Endothelial cell of umbilical vein (primary cell): ENCODE measurements around the gene COQ2. TPM values are rescaled to one million over a fixed set of nuclear protein-coding genes. Genes with fewer than 3 reads are reported as not detected.

ENCODE experiments used
- BruUV-seq: library from RNA; stranded (reverse); fragments of 400-500 nt; replicated peaks from 2 replicates; lab custom pipeline; 2021; lab: Mats Ljungman, UMichigan
- CTCF ChIA-PET: fragments of 300-600, 350-600 bp; sonication (Branson Sonifier 250); formaldehyde crosslinking; loops from one replicate; lab custom pipeline; 2021; ENCODE audit warnings: antibody characterized with exemption, inconsistent platforms; lab: Charles Lee
- POLR2A ChIA-PET: fragments of 300-600, 350-600 bp; sonication (Branson Sonifier 250); formaldehyde crosslinking; loops from one replicate; lab custom pipeline; 2021; ENCODE audit warnings: antibody characterized with exemption, inconsistent platforms; lab: Charles Lee
- DNase-seq: peaks from one replicate; pipeline ENCODE4 v3.0.0-alpha.2; 2011; ENCODE audit warnings: low read depth, low spot score
- FAIRE-seq: peaks from 2 replicates; lab custom pipeline; 2011; peaks lifted over from hg19 to GRCh38; lab: Jason Lieb, UNC
- H2AFZ ChIP-seq: 2 replicates; pipeline ENCODE4 v1.6.0; 2012; ENCODE audit warnings: low read depth, low read length, control low read depth, inconsistent platforms
- H3K27ac ChIP-seq: 2 replicates; pipeline ENCODE4 v1.5.1; 2011; ENCODE audit warnings: low read depth, mild to moderate bottlenecking, control low read depth, low read length, moderate library complexity; ENCODE audit not compliant: insufficient read depth
- H3K27me3 ChIP-seq, 2 experiments: 2 replicates each; pipeline versions ENCODE4 v1.6.0 to v1.6.1; 2011; ENCODE audit warnings: low read length in 2 of 2, mixed read lengths in 1 of 2; ENCODE audit not compliant: control insufficient read depth in 2 of 2, insufficient read depth in 2 of 2
- H3K36me3 ChIP-seq, 2 experiments: 2 replicates in 1 of 2; 3 replicates in 1 of 2; pipeline ENCODE4 v1.5.1; 2011; ENCODE audit warnings: low read length in 2 of 2, mild to moderate bottlenecking in 1 of 2, moderate library complexity in 1 of 2; ENCODE audit not compliant: control insufficient read depth in 2 of 2, insufficient read depth in 2 of 2; ENCODE audit errors: extremely low read depth in 1 of 2
- H3K4me1 ChIP-seq: 3 replicates; pipeline ENCODE4 v1.5.1; 2011; ENCODE audit warnings: mild to moderate bottlenecking, low read length; ENCODE audit not compliant: control insufficient read depth, insufficient read depth; ENCODE audit errors: extremely low read depth
- H3K4me2 ChIP-seq: 2 replicates; pipeline ENCODE4 v1.6.1; 2011; ENCODE audit warnings: low read length, control low read depth, mixed read lengths; ENCODE audit not compliant: insufficient read depth
- H3K4me3 ChIP-seq, 3 experiments: fragments of 200-600 bp in 1 of 3; sonication (generic), shearing (Covaris generic) in 1 of 3; replicated peaks in 1 of 3; 2 replicates each; pipeline ENCODE4 v1.5.1; 2011 to 2016; ENCODE audit warnings: control low read depth in 3 of 3, low read length in 3 of 3, mild to moderate bottlenecking in 2 of 3, inconsistent platforms in 1 of 3, low read depth in 1 of 3, moderate library complexity in 1 of 3; ENCODE audit not compliant: insufficient read depth in 1 of 3
- H3K79me2 ChIP-seq: 2 replicates; pipeline ENCODE4 v1.6.0; 2012; ENCODE audit warnings: low read length, inconsistent platforms; ENCODE audit not compliant: control insufficient read depth, insufficient read depth
- H3K9ac ChIP-seq: replicated peaks from 2 replicates; pipeline ENCODE3; 2011; ENCODE audit warnings: low read length, control low read depth; ENCODE audit not compliant: insufficient read depth; ENCODE audit errors: extremely low read depth
- H3K9me1 ChIP-seq: replicated peaks from 3 replicates; pipeline ENCODE4 v1.6.0; 2011; ENCODE audit warnings: mild to moderate bottlenecking, low read length; ENCODE audit not compliant: control insufficient read depth, insufficient read depth; ENCODE audit errors: extremely low read depth
- H3K9me3 ChIP-seq: replicated peaks from 2 replicates; pipeline ENCODE4 v1.5.1; 2012; ENCODE audit warnings: low read length, inconsistent platforms; ENCODE audit not compliant: control insufficient read depth, insufficient read depth
- H4K20me1 ChIP-seq: replicated peaks from 2 replicates; pipeline ENCODE3; 2011; ENCODE audit warnings: mild to moderate bottlenecking, low read length; ENCODE audit not compliant: control insufficient read depth, insufficient read depth; ENCODE audit errors: extremely low read depth
- CTCF ChIP-seq, 2 donors: IDR thresholded peaks; 1 replicate in 1 of 2; 2 replicates in 1 of 2; pipeline ENCODE4 v1.5.1; 2011; ENCODE audit warnings: low read length in 2 of 2, mild to moderate bottlenecking in 2 of 2, moderate library complexity in 2 of 2, control low read depth in 1 of 2, inconsistent platforms in 1 of 2, low read depth in 1 of 2; ENCODE audit not compliant: insufficient read depth in 1 of 2; ENCODE audit errors: extremely low read depth in 1 of 2
- EZH2 ChIP-seq: IDR thresholded peaks from 2 replicates; pipeline ENCODE4 v1.6.1; 2012; ENCODE audit warnings: borderline replicate concordance, low read depth, mild to moderate bottlenecking, moderate library complexity, low read length, inconsistent platforms; ENCODE audit not compliant: severe bottlenecking
- FOS ChIP-seq: IDR thresholded peaks from 2 replicates; pipeline ENCODE4 v1.6.1; 2011; ENCODE audit warnings: mild to moderate bottlenecking, low read length, moderate library complexity, borderline replicate concordance; ENCODE audit not compliant: insufficient read depth
- GATA2 ChIP-seq: IDR thresholded peaks from 2 replicates; pipeline ENCODE4 v1.7.0; 2011; ENCODE audit warnings: low read depth, mild to moderate bottlenecking, moderate library complexity, mixed read lengths, low read length; ENCODE audit not compliant: insufficient read length, insufficient read depth
- JUN ChIP-seq: IDR thresholded peaks from 2 replicates; pipeline ENCODE4 v1.6.1; 2011; ENCODE audit warnings: borderline replicate concordance, low read depth; ENCODE audit not compliant: insufficient read length, insufficient read depth
- MAX ChIP-seq: IDR thresholded peaks from 2 replicates; pipeline ENCODE4 v1.6.1; 2011; ENCODE audit not compliant: insufficient read depth, insufficient read length
- MYC ChIP-seq: IDR thresholded peaks from one replicate; pipeline ENCODE4 v1.6.1; 2011; ENCODE audit warnings: mild to moderate bottlenecking, low read depth, low read length
- POLR2A ChIP-seq: IDR thresholded peaks from 2 replicates; pipeline ENCODE4 v1.6.1; 2012; ENCODE audit warnings: low read depth, mild to moderate bottlenecking, control low read depth, low read length
- POLR2AphosphoS5 ChIP-seq: IDR thresholded peaks from 2 replicates; pipeline ENCODE4 v1.6.1; 2012; ENCODE audit warnings: low read depth, mild to moderate bottlenecking, control low read depth, low read length, moderate library complexity; ENCODE audit not compliant: insufficient read depth
- dilution Hi-C: fragments of 300-500 bp; cut with MboI; formaldehyde crosslinking; loops from one replicate; pipeline ENCODE4 v1.15.0; 2019; ENCODE audit warnings: low sequenced_read_pairs; ENCODE audit not compliant: extremely low pct_ligation_motif_present
- intact Hi-C: fragments of 100-400 bp; cut with micrococcal nuclease; formaldehyde crosslinking; loops from one replicate; pipeline ENCODE4 v1.10.0; 2022
- polyA plus RNA-seq, 4 experiments: library from polyadenylated mRNA; depleted of rRNA in 3 of 4; stranded (reverse) in 3 of 4; unstranded in 1 of 4; fragments of >200 nt; gene quantifications; 2 replicates each; pipeline versions ENCODE4 v1.2.1 to v1.2.3, GENCODE V29; 2011 to 2012; ENCODE audit warnings: missing spikeins in 1 of 4
- total RNA-seq: library from RNA; stranded (reverse); gene quantifications from 2 replicates; pipeline ENCODE4 v1.2.3, GENCODE V29; 2021

The COQ2 gene
- total and polyA plus RNA-seq, 2 donors (not counting 3 experiments of a cell fraction or from before 2014, with no cell fraction given), result 25.5 to 28.0 TPM

GRCh38 chr4:83263106-83263505 lies 21.5 kb downstream of the COQ2 start:
- no peak overlapping the region for H2AFZ ChIP-seq
- no peaks in the 10 kb centered on the region for H3K9me1 ChIP-seq
- H3K79me2 ChIP-seq, result no peaks in the 10 kb centered on the region
- TF ChIP-seq GATA2, result no peak
- H3K4me1 ChIP-seq, result peaks cover 16% of the 10 kb centered on the region
- no peak overlapping the region for H3K4me2 ChIP-seq
- H3K9ac ChIP-seq, result no peak overlapping the region
- FAIRE-seq, result no peak
- no TSS peak for BruUV-seq
- H3K27ac ChIP-seq, result no peak overlapping the region
- H3K36me3 ChIP-seq, result no peaks in the 10 kb centered on the region
- intact Hi-C loops (loop anchor here (5.0 kb wide), 1 partner anchor 801 kb away; no protein-coding TSS in a partner anchor), dilution Hi-C loops (no loop called here)
- no peaks in the 10 kb centered on the region for H4K20me1 ChIP-seq
- H3K27me3 ChIP-seq, result no peaks in the 10 kb centered on the region
- DNase-seq, result no peak
- no peaks in the 10 kb centered on the region for H3K9me3 ChIP-seq
- CTCF ChIA-PET, result interaction anchor here (0.6 to 8.4 kb wide), 4 partner anchors 10 to 207 kb away, joined by 3 to 125 read pairs (median 62); no protein-coding TSS in a partner anchor
- H3K4me3 ChIP-seq, result no peak overlapping the region
- POLR2A ChIA-PET, result no interaction called here

GRCh38 chr4:83262682-83263081 lies 21.9 kb downstream of the COQ2 start:
- ChIA-PET CTCF (interaction anchor here (0.6 to 8.4 kb wide), 4 partner anchors 10 to 206 kb away, joined by 3 to 125 read pairs (median 62); no protein-coding TSS in a partner anchor), POLR2A (no interaction called here)
- dilution Hi-C loops, result no loop called here
- H3K4me2 ChIP-seq, result no peak overlapping the region
- no peak for FAIRE-seq
- H3K4me3 ChIP-seq, result no peak overlapping the region
- no peak overlapping the region for H3K27ac ChIP-seq
- intact Hi-C loops, result loop anchor here (5.0 kb wide), 1 partner anchor 800 kb away; no protein-coding TSS in a partner anchor
- no peaks in the 10 kb centered on the region for H3K36me3 ChIP-seq
- H3K4me1 ChIP-seq, result peaks cover 20% of the 10 kb centered on the region
- H3K9ac ChIP-seq, result no peak overlapping the region
- no peak for DNase-seq
- TF ChIP-seq CTCF (IDR thresholded peaks at IDR 0.05; ENCODE audit: extremely low read depth in 1 of 2, insufficient read depth in 1 of 2, low read depth in 1 of 2, low read length in 2 of 2), result no peak
- TF ChIP-seq MAX, result no peak
- TF ChIP-seq EZH2, result no peak
- no peak for TF ChIP-seq MYC
- no peak for TF ChIP-seq FOS
- no peak for TF ChIP-seq POLR2A
- TF ChIP-seq GATA2, result no peak
- TF ChIP-seq JUN, result no peak
- TF ChIP-seq POLR2AphosphoS5, result no peak
- no TSS peak for BruUV-seq
- H3K79me2 ChIP-seq, result no peaks in the 10 kb centered on the region
- no peaks in the 10 kb centered on the region for H3K9me1 ChIP-seq
- H3K27me3 ChIP-seq, result no peaks in the 10 kb centered on the region
- H3K9me3 ChIP-seq, result no peaks in the 10 kb centered on the region
- no peaks in the 10 kb centered on the region for H4K20me1 ChIP-seq
- no peak overlapping the region for H2AFZ ChIP-seq
